GM12878 (cell line): ENCODE results near the gene ACTL10. TPM values are rescaled to one million over a fixed set of nuclear protein-coding genes. Genes with fewer than 3 reads are reported as not detected.

Source experiments
- BCL3 ChIP-seq: IDR thresholded peaks from 2 replicates; pipeline ENCODE4 v1.6.1; 2011; ENCODE audit warnings: borderline replicate concordance, low read depth, mild to moderate bottlenecking, moderate library complexity, low read length; ENCODE audit not compliant: insufficient read depth, poor library complexity, severe bottlenecking
- CBX5 ChIP-seq: sonication (generic); IDR thresholded peaks from 2 replicates; pipeline ENCODE4 v1.6.1; 2016; ENCODE audit warnings: low read depth, moderate library complexity, mild to moderate bottlenecking, inconsistent platforms
- DPF2 ChIP-seq: fragments of 450-650 bp; IDR thresholded peaks from 2 replicates; pipeline ENCODE4 v1.6.1; 2017; ENCODE audit warnings: mild to moderate bottlenecking
- EGR1 ChIP-seq, 2 experiments: IDR thresholded peaks; 1 replicate in 1 of 2; 2 replicates in 1 of 2; pipeline ENCODE4 v1.6.1; 2011 to 2012; ENCODE audit warnings: low read depth in 2 of 2, low read length in 2 of 2, borderline replicate concordance in 1 of 2, mild to moderate bottlenecking in 1 of 2, moderate library complexity in 1 of 2
- IKZF1 ChIP-seq: fragments of 450-650 bp; conservative IDR thresholded peaks from 2 replicates; pipeline ENCODE4 v1.6.1; 2017; ENCODE audit warnings: antibody characterized with exemption, mild to moderate bottlenecking
- MYC ChIP-seq: IDR thresholded peaks from 2 replicates; pipeline ENCODE4 v1.6.1; 2011; ENCODE audit warnings: mild to moderate bottlenecking, low read length, moderate library complexity, inconsistent platforms; ENCODE audit not compliant: insufficient read depth, insufficient replicate concordance, insufficient read length, severe bottlenecking
- NKRF ChIP-seq: fragments of 450-650 bp; conservative IDR thresholded peaks from 2 replicates; pipeline ENCODE4 v1.6.1; 2017; ENCODE audit warnings: mild to moderate bottlenecking, moderate library complexity
- POLR2A ChIP-seq: IDR thresholded peaks from 2 replicates; pipeline ENCODE4 v1.6.1; 2011; ENCODE audit warnings: low read depth, mild to moderate bottlenecking, low read length
- POLR2AphosphoS2 ChIP-seq: IDR thresholded peaks from 2 replicates; pipeline ENCODE4 v1.6.1; 2011; ENCODE audit warnings: low read depth, mild to moderate bottlenecking, low read length, improper control_type of control experiment, moderate library complexity
- SMARCA5 ChIP-seq: fragments of 450-650 bp; IDR thresholded peaks from 2 replicates; pipeline ENCODE4 v1.6.1; 2017; ENCODE audit warnings: mild to moderate bottlenecking
- TCF3 ChIP-seq: IDR thresholded peaks from 2 replicates; pipeline ENCODE4 v1.6.1; 2012; ENCODE audit warnings: low read depth, mild to moderate bottlenecking, low read length, borderline replicate concordance; ENCODE audit not compliant: insufficient read depth
- ZNF24 ChIP-seq: fragments of 450-650 bp; IDR thresholded peaks from 2 replicates; pipeline ENCODE4 v1.6.1; 2017; ENCODE audit warnings: antibody characterized with exemption, mild to moderate bottlenecking
- ZNF687 ChIP-seq: fragments of 450-650 bp; IDR thresholded peaks from 2 replicates; pipeline ENCODE4 v1.6.1; 2017; ENCODE audit warnings: mild to moderate bottlenecking, moderate library complexity
- polyA plus RNA-seq, 11 experiments: library from polyadenylated mRNA; depleted of rRNA in 4 of 11; unstranded in 6 of 11; stranded (reverse) in 5 of 11; fragments of >200 nt; fragmentation: Nextera tagmentation in 4 of 11; fragmentation: Illumina TruSeq in 1 of 11; extraction: Ambion mirVana in 4 of 11; extraction: Trizol in 1 of 11; gene quantifications; 1 replicate in 1 of 11; 2 replicates in 10 of 11; pipeline versions ENCODE4 v1.2.1 to v1.2.3, GENCODE V29; 2011 to 2016; ENCODE audit warnings: inconsistent platforms in 2 of 11, missing spikeins in 2 of 11, low read depth in 1 of 11
- total RNA-seq, 4 experiments: library from RNA; depleted of rRNA in 3 of 4; stranded (reverse); fragments of >200 nt in 3 of 4; fragmentation: Illumina TruSeq in 1 of 4; extraction: Trizol in 1 of 4; gene quantifications; 2 replicates each; pipeline versions ENCODE4 v1.2.1 to v1.2.3, GENCODE V29; 2013 to 2021

Gene ACTL10
- total and polyA plus RNA-seq, 10 of the 15 experiments (the other 5 are each of a cell fraction or from before 2014, with no cell fraction given), result 0.12 to 5.0 (median 0.89) TPM

- TF ChIP-seq BCL3 (peak; percentile 82), CBX5 (no peak), ZNF24 (no peak), POLR2AphosphoS2 (no peak), SMARCA5 (peak; percentile 85; the same call in 1 of the 2 replicates), TCF3 (no peak), EGR1 (IDR thresholded peaks at IDR 0.05; ENCODE audit: borderline replicate concordance in 1 of 2, low read depth in 2 of 2, low read length in 2 of 2) (peak in 1 of 2 experiments; percentile 92; a peak in 2 of 3 replicates), ZNF687 (0 out of 2 replicates have a peak, but pooled peaks have one; percentile 53), DPF2 (0 out of 2 replicates have a peak, but pooled peaks have one; percentile 49), IKZF1 (peak; percentile 47), MYC (no peak), POLR2A (peak; percentile 56), NKRF (0 out of 2 replicates have a peak, but pooled peaks have one; percentile 45)
Measured at GRCh38 chr20:33674294-33675135, 7.8 kb downstream of the ACTL10 start, which contains the start of gene NECAB3 (continued).
